ENCODE measurements around the gene SDHAF3.

SDHAF3 gene

DNA sequence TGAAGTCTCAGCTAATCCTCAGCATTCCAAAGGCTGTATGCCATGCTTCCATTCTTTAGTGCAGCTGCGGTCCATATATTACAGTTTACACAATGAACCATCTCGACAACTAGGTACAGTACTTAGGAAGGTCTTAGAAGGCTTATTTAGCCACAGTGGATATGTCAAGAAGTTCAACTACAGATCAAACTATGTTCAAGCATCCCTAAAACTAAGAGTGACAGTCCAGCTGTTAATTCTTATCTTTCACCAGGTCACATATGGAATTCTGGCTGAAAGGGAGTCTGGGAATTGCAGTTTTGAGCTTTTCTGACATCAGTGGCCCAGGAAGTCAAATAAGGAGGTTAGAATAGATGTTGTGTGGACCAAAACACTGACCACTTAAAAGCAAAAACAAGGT is 106.8 kb downstream of the SDHAF3 start:
- no peak for DNase-seq

DNA sequence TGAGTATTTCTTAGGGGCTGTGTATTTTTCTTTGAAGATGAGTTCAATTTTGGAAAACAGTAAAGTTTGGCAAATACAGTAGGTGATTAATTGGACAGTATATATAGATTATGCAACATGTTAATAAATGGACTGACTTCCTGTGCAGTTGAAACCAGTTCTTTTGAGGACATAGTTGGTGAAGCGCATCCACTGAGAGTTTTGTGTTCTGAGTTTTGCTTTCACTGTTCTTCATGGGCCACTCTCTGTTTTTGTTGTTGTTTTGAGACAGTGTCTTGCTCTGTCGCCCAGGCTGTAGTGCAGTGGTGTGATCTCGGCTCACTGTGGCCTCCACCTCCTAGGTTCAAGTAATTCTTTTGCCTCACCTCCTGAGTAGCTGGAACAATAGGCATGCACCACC is 109.0 kb downstream of the SDHAF3 start:
- no peak for DNase-seq

All from CD4-positive, alpha-beta T cell treated with Interferon alpha-2 for 1 hour (primary cell).